ELR (cell line): ENCODE data around the gene PCDHB7.
A peak's percentile ranks its signal among the peaks of the same experiment; 100 is the strongest.
"Not testable (repeated sequence)": the region's sequence is repeated elsewhere in the genome, so short reads cannot be mapped to it uniquely, and the experiment has no call there.

ENCODE experiments used
- DNase-seq: peaks from one replicate; pipeline ENCODE4 v3.0.0-alpha.2; 2015; ENCODE audit warnings: low read depth

The PCDHB7 gene

GRCh38 chr5:141180313-141180712, 7.9 kb downstream of the PCDHB7 start:
- no peak for DNase-seq

- peak; percentile 40 for DNase-seq
Observed at GRCh38 chr5:141182248-141182647, 9.8 kb downstream of the PCDHB7 start, which contains the start of gene PCDHB16. TSS of gene PCDHB16 (plus strand) at chr5:141182387. CDS start at chr5:141182560, 173 bp downstream.

- DNase-seq, result not testable (repeated sequence)
Observed at GRCh38 chr5:141184117-141184855, 11.8 kb downstream of the PCDHB7 start.

GRCh38 chr5:141186897-141187512, 14.6 kb downstream of the PCDHB7 start, which contains the start of gene PCDHB9:
TSS of gene PCDHB9 (plus strand) at chr5:141187161. CDS start at chr5:141187319, 158 bp downstream.
- peak; percentile 47 for DNase-seq

GRCh38 chr5:141188682-141189081, 16.2 kb downstream of the PCDHB7 start:
- not testable (repeated sequence) for DNase-seq

- not testable (repeated sequence) for DNase-seq
Observed at GRCh38 chr5:141189131-141189530, 16.7 kb downstream of the PCDHB7 start.

- DNase-seq, result peak; percentile 30
Observed at GRCh38 chr5:141192110-141192725, 19.8 kb downstream of the PCDHB7 start, which contains the start of gene PCDHB10. TSS of gene PCDHB10 (plus strand) at chr5:141192353. CDS start at chr5:141192553, 200 bp downstream.

- DNase-seq, result not testable (repeated sequence)
Observed at GRCh38 chr5:141194332-141194731, 21.9 kb downstream of the PCDHB7 start.

GRCh38 chr5:141196363-141196762, 23.9 kb downstream of the PCDHB7 start:
- DNase-seq, result no peak

GRCh38 chr5:141199359-141200235, 27.2 kb downstream of the PCDHB7 start, which contains the start of gene PCDHB11:
TSS of gene PCDHB11 (plus strand) at chr5:141199627. CDS start at chr5:141199775, 148 bp downstream.
- DNase-seq, result peak; percentile 8

- not testable (repeated sequence) for DNase-seq
Observed at GRCh38 chr5:141201126-141201525, 28.7 kb downstream of the PCDHB7 start.

- not testable (repeated sequence) for DNase-seq
Observed at GRCh38 chr5:141201646-141202045, 29.2 kb downstream of the PCDHB7 start.

- peak; percentile 28 for DNase-seq
Observed at GRCh38 chr5:141208478-141208877, 36.0 kb downstream of the PCDHB7 start, which contains the start of gene PCDHB12. TSS of gene PCDHB12 (plus strand) at chr5:141208719. CDS start at chr5:141208908, 189 bp downstream.

- DNase-seq, result not testable (repeated sequence)
Observed at GRCh38 chr5:141210281-141210680, 37.8 kb downstream of the PCDHB7 start.

GRCh38 chr5:141210849-141211248, 38.4 kb downstream of the PCDHB7 start:
- DNase-seq, result not testable (repeated sequence)

GRCh38 chr5:141213656-141214339, 41.4 kb downstream of the PCDHB7 start, which contains the start of gene PCDHB13:
TSS of gene PCDHB13 (plus strand) at chr5:141213919. CDS start at chr5:141214124, 205 bp downstream.
- peak; percentile 54 for DNase-seq

GRCh38 chr5:141214583-141214982, 42.1 kb downstream of the PCDHB7 start:
- not testable (repeated sequence) for DNase-seq

GRCh38 chr5:141215504-141215903, 43.1 kb downstream of the PCDHB7 start:
- DNase-seq, result not testable (repeated sequence)

GRCh38 chr5:141216035-141216434, 43.6 kb downstream of the PCDHB7 start:
- not testable (repeated sequence) for DNase-seq

- DNase-seq, result peak; percentile 66
Observed at GRCh38 chr5:141223112-141223783, 50.8 kb downstream of the PCDHB7 start, which contains the start of gene PCDHB14. TSS of gene PCDHB14 (plus strand) at chr5:141223343. CDS start at chr5:141223506, 163 bp downstream.
